ENCODE measurements around the gene MFAP2.
"Not testable (repeated sequence)": the region's sequence is repeated elsewhere in the genome, so short reads cannot be mapped to it uniquely, and the experiment has no call there.

MFAP2 gene

GRCh38 chr1:16966282-16966681 lies 14.1 kb downstream of the MFAP2 start:
- H3K36me3 ChIP-seq (ENCODE audit: insufficient read depth), result no peaks in the 10 kb centered on the region
- no peak overlapping the region for H3K4me3 ChIP-seq (IDR thresholded peaks at IDR 0.05; ENCODE audit: insufficient read depth, low read depth, low read length)
- H2AFZ ChIP-seq (ENCODE audit: low read depth), result no peak overlapping the region
- H3K79me2 ChIP-seq (ENCODE audit: insufficient read depth, low read depth), result no peaks in the 10 kb centered on the region
- no peak for TF ChIP-seq CTCF (conservative IDR thresholded peaks at IDR 0.05; ENCODE audit: low read depth, low read length)
- H3K9ac ChIP-seq, result no peak overlapping the region
- H3K27ac ChIP-seq, result no peak overlapping the region
- H3K4me2 ChIP-seq, result no peak overlapping the region
- no peaks in the 10 kb centered on the region for H4K20me1 ChIP-seq (ENCODE audit: insufficient read depth)
- peaks cover under 1% of the 10 kb centered on the region for H3K4me1 ChIP-seq (ENCODE audit: low read depth, poor library complexity, severe bottlenecking)
- H3K27me3 ChIP-seq (ENCODE audit: insufficient read depth, low read depth), result no peaks in the 10 kb centered on the region

GRCh38 chr1:16965486-16966067 lies 14.8 kb downstream of the MFAP2 start:
- no peaks in the 10 kb centered on the region for H3K79me2 ChIP-seq (ENCODE audit: insufficient read depth, low read depth)
- no peak overlapping the region for H3K4me2 ChIP-seq
- H3K9ac ChIP-seq, result no peak overlapping the region
- no peak overlapping the region for H3K27ac ChIP-seq
- no peak overlapping the region for H3K4me3 ChIP-seq (IDR thresholded peaks at IDR 0.05; ENCODE audit: insufficient read depth, low read depth, low read length)
- no peaks in the 10 kb centered on the region for H3K36me3 ChIP-seq (ENCODE audit: insufficient read depth)
- H2AFZ ChIP-seq (ENCODE audit: low read depth), result no peak overlapping the region
- peaks cover 4% of the 10 kb centered on the region for H3K4me1 ChIP-seq (ENCODE audit: low read depth, poor library complexity, severe bottlenecking)
- H4K20me1 ChIP-seq (ENCODE audit: insufficient read depth), result no peaks in the 10 kb centered on the region
- TF ChIP-seq CTCF (conservative IDR thresholded peaks at IDR 0.05; ENCODE audit: low read depth, low read length), result no peak
- no peaks in the 10 kb centered on the region for H3K27me3 ChIP-seq (ENCODE audit: insufficient read depth, low read depth)

GRCh38 chr1:16964169-16964568 lies 16.3 kb downstream of the MFAP2 start:
- H3K27me3 ChIP-seq (ENCODE audit: insufficient read depth, low read depth); H3K4me3 ChIP-seq (IDR thresholded peaks at IDR 0.05; ENCODE audit: insufficient read depth, low read depth, low read length); H3K36me3 ChIP-seq (ENCODE audit: insufficient read depth); H3K79me2 ChIP-seq (ENCODE audit: insufficient read depth, low read depth); H4K20me1 ChIP-seq (ENCODE audit: insufficient read depth); H3K27ac ChIP-seq; H3K4me2 ChIP-seq; H2AFZ ChIP-seq (ENCODE audit: low read depth); H3K9ac ChIP-seq: not testable (repeated sequence)
- peaks cover 11% of the 10 kb centered on the region for H3K4me1 ChIP-seq (ENCODE audit: low read depth, poor library complexity, severe bottlenecking)

GRCh38 chr1:16961297-16962133 lies 18.9 kb downstream of the MFAP2 start:
- H3K4me1 ChIP-seq (ENCODE audit: low read depth, poor library complexity, severe bottlenecking), result peaks cover 11% of the 10 kb centered on the region
- no peaks in the 10 kb centered on the region for H3K79me2 ChIP-seq (ENCODE audit: insufficient read depth, low read depth)
- no peak for TF ChIP-seq CTCF (conservative IDR thresholded peaks at IDR 0.05; ENCODE audit: low read depth, low read length)
- no peak overlapping the region for H3K27ac ChIP-seq
- H3K9ac ChIP-seq, result no peak overlapping the region; the same call in 1 of the 2 replicates
- no peaks in the 10 kb centered on the region for H3K27me3 ChIP-seq (ENCODE audit: insufficient read depth, low read depth)
- no peak overlapping the region for H3K4me3 ChIP-seq (IDR thresholded peaks at IDR 0.05; ENCODE audit: insufficient read depth, low read depth, low read length)
- no peaks in the 10 kb centered on the region for H3K36me3 ChIP-seq (ENCODE audit: insufficient read depth)
- H2AFZ ChIP-seq (ENCODE audit: low read depth), result peak overlapping the region; percentile 85
- peak overlapping the region; percentile 64 for H3K4me2 ChIP-seq
- H4K20me1 ChIP-seq (ENCODE audit: insufficient read depth), result no peaks in the 10 kb centered on the region
